Measurements from ENCODE around the gene CCDC192. TPM values are rescaled to one million over a fixed set of nuclear protein-coding genes. Genes with fewer than 3 reads are reported as not detected.

Gene CCDC192
- total and polyA plus RNA-seq, 2 experiments from 2014 or later = 0.92 TPM; not detected in 1

GRCh38 chr5:127970854-127971425, 267.7 kb downstream of the CCDC192 start:
- no peaks in the 10 kb centered on the region for H3K27me3 ChIP-seq
- peaks cover 16% of the 10 kb centered on the region for H3K4me1 ChIP-seq (ENCODE audit: low read depth)
- no peak overlapping the region for H3K27ac ChIP-seq
- TF ChIP-seq, protein P1, sequence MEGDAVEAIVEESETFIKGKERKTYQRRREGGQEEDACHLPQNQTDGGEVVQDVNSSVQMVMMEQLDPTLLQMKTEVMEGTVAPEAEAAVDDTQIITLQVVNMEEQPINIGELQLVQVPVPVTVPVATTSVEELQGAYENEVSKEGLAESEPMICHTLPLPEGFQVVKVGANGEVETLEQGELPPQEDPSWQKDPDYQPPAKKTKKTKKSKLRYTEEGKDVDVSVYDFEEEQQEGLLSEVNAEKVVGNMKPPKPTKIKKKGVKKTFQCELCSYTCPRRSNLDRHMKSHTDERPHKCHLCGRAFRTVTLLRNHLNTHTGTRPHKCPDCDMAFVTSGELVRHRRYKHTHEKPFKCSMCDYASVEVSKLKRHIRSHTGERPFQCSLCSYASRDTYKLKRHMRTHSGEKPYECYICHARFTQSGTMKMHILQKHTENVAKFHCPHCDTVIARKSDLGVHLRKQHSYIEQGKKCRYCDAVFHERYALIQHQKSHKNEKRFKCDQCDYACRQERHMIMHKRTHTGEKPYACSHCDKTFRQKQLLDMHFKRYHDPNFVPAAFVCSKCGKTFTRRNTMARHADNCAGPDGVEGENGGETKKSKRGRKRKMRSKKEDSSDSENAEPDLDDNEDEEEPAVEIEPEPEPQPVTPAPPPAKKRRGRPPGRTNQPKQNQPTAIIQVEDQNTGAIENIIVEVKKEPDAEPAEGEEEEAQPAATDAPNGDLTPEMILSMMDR (IDR thresholded peaks at IDR 0.05; ENCODE audit: low read depth, low read length) = no peak
- H3K36me3 ChIP-seq = no peaks in the 10 kb centered on the region
- DNase-seq (ENCODE audit: low read depth in 1 of 2, low spot score in 1 of 2) = no peak
- H3K4me3 ChIP-seq = no peak overlapping the region
- no peaks in the 10 kb centered on the region for H3K9me3 ChIP-seq (ENCODE audit: low read depth)

GRCh38 chr5:127975961-127976360, 272.8 kb downstream of the CCDC192 start:
- Histone ChIP-seq H3K4me3 (no peak overlapping the region), H3K36me3 (no peaks in the 10 kb centered on the region), H3K27ac (no peak overlapping the region), H3K27me3 (no peaks in the 10 kb centered on the region), H3K4me1 (ENCODE audit: low read depth) (peaks cover 3% of the 10 kb centered on the region), H3K9me3 (ENCODE audit: low read depth) (no peaks in the 10 kb centered on the region)
- TF ChIP-seq, protein P1 (IDR thresholded peaks at IDR 0.05; ENCODE audit: low read depth, low read length) = no peak
- DNase-seq (ENCODE audit: low read depth in 1 of 2, low spot score in 1 of 2) = no peak

- H3K27me3 ChIP-seq = no peaks in the 10 kb centered on the region
- TF ChIP-seq, protein P1 (IDR thresholded peaks at IDR 0.05; ENCODE audit: low read depth, low read length) = no peak
- no peaks in the 10 kb centered on the region for H3K9me3 ChIP-seq (ENCODE audit: low read depth)
- no peaks in the 10 kb centered on the region for H3K36me3 ChIP-seq
- no peaks in the 10 kb centered on the region for H3K4me1 ChIP-seq (ENCODE audit: low read depth)
- H3K27ac ChIP-seq = no peak overlapping the region
- H3K4me3 ChIP-seq = no peak overlapping the region
- DNase-seq (ENCODE audit: low read depth in 1 of 2, low spot score in 1 of 2) = no peak
Measured at GRCh38 chr5:127976525-127976924, 273.3 kb downstream of the CCDC192 start.

DNA sequence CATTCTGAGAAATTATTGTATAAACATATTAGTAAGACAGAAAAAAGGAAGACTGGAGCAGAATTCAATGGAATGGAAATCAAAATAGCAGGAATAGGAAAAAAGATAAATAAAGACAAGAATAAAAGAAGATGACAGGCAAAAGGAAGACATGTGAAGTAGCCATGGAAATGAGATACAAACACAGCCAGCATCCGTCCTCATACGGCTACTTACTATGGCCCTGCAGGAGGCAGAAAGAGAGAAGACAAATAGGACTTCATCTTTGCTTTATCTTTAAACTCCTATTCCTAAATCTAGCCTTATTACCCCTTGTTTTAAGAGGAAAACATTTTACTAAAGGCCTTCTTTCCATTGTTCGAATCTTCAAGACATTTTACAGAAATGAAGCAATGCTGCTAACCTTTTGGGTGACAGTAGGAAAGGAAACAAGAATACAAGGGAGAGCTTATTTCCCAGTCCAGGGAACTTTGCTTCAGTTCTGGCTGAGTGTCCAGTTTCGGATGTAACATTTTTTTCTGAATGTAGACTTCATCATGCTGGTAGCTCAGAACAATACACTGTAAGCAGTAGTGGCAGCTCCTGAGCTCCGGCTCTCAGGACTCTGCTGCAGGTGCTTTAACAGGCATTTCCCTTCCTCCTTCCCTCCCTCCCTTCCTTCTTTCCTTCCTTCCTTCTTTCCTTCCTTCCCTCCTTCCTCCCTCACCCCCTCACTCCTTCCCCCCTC, 274.0 kb downstream of the CCDC192 start:
- TF ChIP-seq, protein P1 (IDR thresholded peaks at IDR 0.05; ENCODE audit: low read depth, low read length) = no peak
- no peaks in the 10 kb centered on the region for H3K4me1 ChIP-seq (ENCODE audit: low read depth)
- no peak overlapping the region for H3K4me3 ChIP-seq
- H3K27ac ChIP-seq = no peak overlapping the region
- no peaks in the 10 kb centered on the region for H3K27me3 ChIP-seq
- no peaks in the 10 kb centered on the region for H3K9me3 ChIP-seq (ENCODE audit: low read depth)
- DNase-seq (ENCODE audit: low read depth in 1 of 2, low spot score in 1 of 2) = no peak
- no peaks in the 10 kb centered on the region for H3K36me3 ChIP-seq

DNA sequence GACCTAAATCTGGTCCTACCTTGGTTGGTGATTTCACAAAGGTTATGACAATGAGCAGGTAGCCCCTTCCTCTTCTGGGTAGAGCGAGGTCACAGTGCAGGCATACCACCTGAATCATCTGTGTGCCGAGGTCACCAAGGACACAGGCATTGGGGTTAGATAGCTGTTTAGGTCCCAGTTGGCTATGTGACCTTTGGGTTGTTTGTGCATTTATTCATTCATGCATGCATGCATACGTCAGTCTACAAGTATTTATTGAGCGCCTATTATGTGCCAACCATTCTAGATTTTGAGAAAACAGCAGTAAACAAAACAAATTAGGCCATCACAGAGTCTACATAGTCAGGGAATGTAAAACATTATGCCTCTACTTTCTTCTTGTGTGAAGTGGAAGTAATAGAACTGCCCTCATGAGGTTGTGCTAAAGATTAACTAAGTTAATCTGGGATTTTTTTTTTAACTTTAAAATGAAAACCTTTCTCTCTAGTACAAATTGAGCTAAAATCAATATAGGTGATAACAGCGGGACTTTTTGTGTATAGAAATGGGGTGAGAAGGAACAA, 275.6 kb downstream of the CCDC192 start:
- TF ChIP-seq, protein P1 (IDR thresholded peaks at IDR 0.05; ENCODE audit: low read depth, low read length) = no peak
- no peak for DNase-seq (ENCODE audit: low read depth in 1 of 2, low spot score in 1 of 2)

More for the DNA sequence above, 275.6 kb downstream of the CCDC192 start:
- no peaks in the 10 kb centered on the region for H3K4me1 ChIP-seq (ENCODE audit: low read depth)
- H3K27me3 ChIP-seq = no peaks in the 10 kb centered on the region
- no peak overlapping the region for H3K4me3 ChIP-seq
- H3K27ac ChIP-seq = no peak overlapping the region
- H3K36me3 ChIP-seq = no peaks in the 10 kb centered on the region
- H3K9me3 ChIP-seq (ENCODE audit: low read depth) = no peaks in the 10 kb centered on the region
